K562 (cell line): ENCODE results near the gene PAEP. TPM values are rescaled to one million over a fixed set of nuclear protein-coding genes. Genes with fewer than 3 reads are reported as not detected.

ENCODE experiments used
- KAT2B ChIP-seq: IDR thresholded peaks from one replicate; pipeline ENCODE4 v1.6.1; 2012; ENCODE audit warnings: low read depth, mild to moderate bottlenecking, control low read depth, inconsistent platforms, low read length, moderate library complexity
- L3MBTL2 ChIP-seq: fragments of 450-650 bp; IDR thresholded peaks from 2 replicates; pipeline ENCODE4 v1.6.1; 2016; ENCODE audit warnings: mild to moderate bottlenecking, moderate library complexity
- POLR2AphosphoS5 ChIP-seq: IDR thresholded peaks from 2 replicates; pipeline ENCODE4 v1.6.1; 2011; ENCODE audit warnings: mild to moderate bottlenecking, low read depth, low read length, moderate library complexity; ENCODE audit not compliant: control insufficient read depth, insufficient read depth
- POU5F1 ChIP-seq: fragments of 150-350 bp; IDR thresholded peaks from 2 replicates; pipeline ENCODE4 v1.6.1; 2014; ENCODE audit warnings: borderline replicate concordance, low read length, low read depth, mild to moderate bottlenecking; ENCODE audit not compliant: partially characterized antibody
- ZNF644 ChIP-seq: fragments of 200-800 bp; sonication (Bioruptor generic); IDR thresholded peaks from 2 replicates; pipeline ENCODE4 v1.6.1; 2016; ENCODE audit warnings: low read depth, missing genetic modification characterization, missing compliant biosample characterization
- ZNF707 ChIP-seq: fragments of 250-450 bp; sonication (Bioruptor Pico); conservative IDR thresholded peaks from 2 replicates; pipeline ENCODE4 v1.8.0; 2022; ENCODE audit warnings: inconsistent platforms, mild to moderate bottlenecking, moderate library complexity
- polyA plus RNA-seq, 8 experiments: library from polyadenylated mRNA; depleted of rRNA in 4 of 8; stranded (reverse) in 5 of 8; unstranded in 3 of 8; fragments of >200 nt; fragmentation: Nextera tagmentation in 2 of 8; fragmentation: Illumina TruSeq in 1 of 8; extraction: Ambion mirVana in 2 of 8; extraction: Trizol in 1 of 8; gene quantifications; 2 replicates each; pipeline versions ENCODE4 v1.2.1 to v1.2.3, GENCODE V29; 2011 to 2014; ENCODE audit warnings: inconsistent platforms in 1 of 8, missing spikeins in 1 of 8
- total RNA-seq, 7 experiments: library from RNA; depleted of rRNA in 6 of 7; stranded (reverse); fragments of >200 nt in 6 of 7; fragmentation: Illumina TruSeq in 2 of 7; extraction: Trizol in 2 of 7; gene quantifications; 2 replicates each; pipeline versions ENCODE4 v1.2.1 to v1.2.3, GENCODE V29; 2011 to 2021; ENCODE audit warnings: low replicate concordance in 1 of 7
- TF ChIP-seq, protein P1 (sequence below): fragments of 450-650 bp; IDR thresholded peaks from 2 replicates; pipeline ENCODE4 v1.6.1; 2018; ENCODE audit warnings: mild to moderate bottlenecking, low read depth; ENCODE audit not compliant: partially characterized antibody
- TF ChIP-seq, protein P2 (sequence below), 2 experiments: fragments of 450-650 bp; formaldehyde crosslinking in 1 of 2; IDR thresholded peaks; 2 replicates each; pipeline versions ENCODE4 v1.4.0 to v1.6.1; 2014 to 2020; ENCODE audit warnings: mild to moderate bottlenecking in 2 of 2, borderline replicate concordance in 1 of 2, low read depth in 1 of 2

Gene PAEP
- total and polyA plus RNA-seq, 9 of the 15 experiments (the other 6 are each of a cell fraction or from before 2014, with no cell fraction given) = 0.22 to 4.5 (median 0.58) TPM

DNA sequence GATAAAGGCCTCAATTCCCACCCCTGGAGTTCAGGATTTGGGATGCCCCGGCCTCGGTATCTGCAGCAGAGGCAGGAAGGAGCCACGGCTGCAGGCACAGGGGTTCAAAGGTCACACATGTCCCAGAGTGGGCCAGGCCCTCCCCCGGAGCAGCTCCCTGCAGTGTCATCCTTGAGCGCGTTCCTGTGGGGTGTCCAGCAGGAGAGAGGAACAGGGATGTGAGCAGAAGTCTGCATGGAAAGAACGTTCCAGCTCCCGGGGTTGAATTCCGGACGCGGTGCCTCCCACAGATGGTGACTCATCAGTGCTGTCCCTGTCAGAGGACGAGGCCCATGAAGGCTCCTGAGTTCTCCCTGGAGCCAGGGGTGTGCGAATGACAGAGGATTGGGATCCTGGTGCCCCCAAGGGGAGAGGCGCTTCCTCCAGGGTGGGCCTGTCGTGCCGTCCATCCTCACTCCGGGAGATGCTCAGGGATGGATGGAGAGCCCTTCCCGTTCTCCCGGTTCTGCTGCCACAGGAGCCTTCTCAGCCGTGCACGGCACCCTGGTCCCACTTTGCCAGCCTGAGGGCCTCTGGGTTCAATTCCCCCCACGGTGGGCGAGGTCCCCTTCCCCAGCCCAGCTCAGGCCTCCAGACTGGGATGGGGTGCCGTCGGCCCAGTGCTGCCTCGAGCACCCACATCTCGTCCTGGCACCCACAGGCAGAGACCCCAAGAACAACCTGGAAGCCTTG is 37.3 kb upstream of the PAEP start (continued):
- no peak for TF ChIP-seq POLR2AphosphoS5
- no peak for TF ChIP-seq KAT2B
- no peak for TF ChIP-seq ZNF707 (CRISPR knock-in tag)
- TF ChIP-seq ZNF644 (tag) = no peak
- TF ChIP-seq L3MBTL2 = no peak
- TF ChIP-seq POU5F1 = no peak
- TF ChIP-seq, protein P1, sequence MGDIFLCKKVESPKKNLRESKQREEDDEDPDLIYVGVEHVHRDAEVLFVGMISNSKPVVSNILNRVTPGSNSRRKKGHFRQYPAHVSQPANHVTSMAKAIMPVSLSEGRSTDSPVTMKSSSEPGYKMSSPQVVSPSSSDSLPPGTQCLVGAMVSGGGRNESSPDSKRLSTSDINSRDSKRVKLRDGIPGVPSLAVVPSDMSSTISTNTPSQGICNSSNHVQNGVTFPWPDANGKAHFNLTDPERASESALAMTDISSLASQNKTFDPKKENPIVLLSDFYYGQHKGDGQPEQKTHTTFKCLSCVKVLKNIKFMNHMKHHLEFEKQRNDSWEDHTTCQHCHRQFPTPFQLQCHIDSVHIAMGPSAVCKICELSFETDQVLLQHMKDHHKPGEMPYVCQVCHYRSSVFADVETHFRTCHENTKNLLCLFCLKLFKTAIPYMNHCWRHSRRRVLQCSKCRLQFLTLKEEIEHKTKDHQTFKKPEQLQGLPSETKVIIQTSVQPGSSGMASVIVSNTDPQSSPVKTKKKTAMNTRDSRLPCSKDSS = no peak
- TF ChIP-seq, protein P2, sequence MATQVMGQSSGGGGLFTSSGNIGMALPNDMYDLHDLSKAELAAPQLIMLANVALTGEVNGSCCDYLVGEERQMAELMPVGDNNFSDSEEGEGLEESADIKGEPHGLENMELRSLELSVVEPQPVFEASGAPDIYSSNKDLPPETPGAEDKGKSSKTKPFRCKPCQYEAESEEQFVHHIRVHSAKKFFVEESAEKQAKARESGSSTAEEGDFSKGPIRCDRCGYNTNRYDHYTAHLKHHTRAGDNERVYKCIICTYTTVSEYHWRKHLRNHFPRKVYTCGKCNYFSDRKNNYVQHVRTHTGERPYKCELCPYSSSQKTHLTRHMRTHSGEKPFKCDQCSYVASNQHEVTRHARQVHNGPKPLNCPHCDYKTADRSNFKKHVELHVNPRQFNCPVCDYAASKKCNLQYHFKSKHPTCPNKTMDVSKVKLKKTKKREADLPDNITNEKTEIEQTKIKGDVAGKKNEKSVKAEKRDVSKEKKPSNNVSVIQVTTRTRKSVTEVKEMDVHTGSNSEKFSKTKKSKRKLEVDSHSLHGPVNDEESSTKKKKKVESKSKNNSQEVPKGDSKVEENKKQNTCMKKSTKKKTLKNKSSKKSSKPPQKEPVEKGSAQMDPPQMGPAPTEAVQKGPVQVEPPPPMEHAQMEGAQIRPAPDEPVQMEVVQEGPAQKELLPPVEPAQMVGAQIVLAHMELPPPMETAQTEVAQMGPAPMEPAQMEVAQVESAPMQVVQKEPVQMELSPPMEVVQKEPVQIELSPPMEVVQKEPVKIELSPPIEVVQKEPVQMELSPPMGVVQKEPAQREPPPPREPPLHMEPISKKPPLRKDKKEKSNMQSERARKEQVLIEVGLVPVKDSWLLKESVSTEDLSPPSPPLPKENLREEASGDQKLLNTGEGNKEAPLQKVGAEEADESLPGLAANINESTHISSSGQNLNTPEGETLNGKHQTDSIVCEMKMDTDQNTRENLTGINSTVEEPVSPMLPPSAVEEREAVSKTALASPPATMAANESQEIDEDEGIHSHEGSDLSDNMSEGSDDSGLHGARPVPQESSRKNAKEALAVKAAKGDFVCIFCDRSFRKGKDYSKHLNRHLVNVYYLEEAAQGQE (IDR thresholded peaks at IDR 0.05; ENCODE audit: borderline replicate concordance) = no peak
- TF ChIP-seq, protein P2 (CRISPR knock-in tag; IDR thresholded peaks at IDR 0.05; ENCODE audit: low read depth) = no peak
